Spinal cord (tissue), 10 donors: Measurements from ENCODE around the gene SIX2. TPM values are rescaled to one million over a fixed set of nuclear protein-coding genes. Genes with fewer than 3 reads are reported as not detected.

Source experiments
- DNase-seq, 6 donors: peaks; one replicate each; pipeline versions ENCODE4 v3.0.0 to v3.0.0-alpha.2; 2013 to 2015; ENCODE audit warnings: low spot score in 6 of 6, low read depth in 4 of 6
- H3K27ac ChIP-seq: one replicate; pipeline ENCODE4 v1.5.1; 2013; ENCODE audit warnings: low read depth, low read length, control low read depth
- H3K27me3 ChIP-seq: one replicate; pipeline ENCODE4 v1.6.1; 2013; ENCODE audit warnings: low read length; ENCODE audit not compliant: control insufficient read depth, insufficient read depth
- H3K36me3 ChIP-seq: one replicate; pipeline ENCODE4 v1.6.1; 2013; ENCODE audit warnings: low read length; ENCODE audit not compliant: control insufficient read depth, insufficient read depth
- H3K4me1 ChIP-seq: one replicate; pipeline ENCODE4 v1.6.1; 2013; ENCODE audit warnings: low read length; ENCODE audit not compliant: control insufficient read depth, insufficient read depth
- H3K4me3 ChIP-seq: one replicate; pipeline ENCODE4 v1.5.1; 2013; ENCODE audit warnings: low read depth, low read length, control low read depth
- H3K9me3 ChIP-seq: one replicate; pipeline ENCODE4 v1.6.1; 2013; ENCODE audit warnings: low read length; ENCODE audit not compliant: control insufficient read depth, insufficient read depth
- WGBS: methylation state at CpG from one replicate; pipeline ENCODE4 v1.1.5; 2013; ENCODE audit warnings: missing lambda C conversion rate; ENCODE audit not compliant: insufficient coverage; 5-methylcytosine and 5-hydroxymethylcytosine counted together
- polyA plus RNA-seq, 2 donors: library from polyadenylated mRNA; unstranded; fragments of 120-200 nt; gene quantifications; one replicate each; pipeline ENCODE4 v1.2.1, GENCODE V29; 2013; ENCODE audit not compliant: insufficient read length in 2 of 2
- total RNA-seq, 2 donors: library from RNA; depleted of rRNA in 1 of 2; stranded (reverse); fragments of 120-200 nt in 1 of 2; fragments of >200 nt in 1 of 2; gene quantifications; one replicate each; pipeline versions ENCODE4 v1.2.3 to v1.2.4, GENCODE V29; 2013 to 2014
- donor health status: healthy.

SIX2 gene
- total and polyA plus RNA-seq, 4 donors, result 0.16 to 5.5 (median 0.90) TPM

DNA sequence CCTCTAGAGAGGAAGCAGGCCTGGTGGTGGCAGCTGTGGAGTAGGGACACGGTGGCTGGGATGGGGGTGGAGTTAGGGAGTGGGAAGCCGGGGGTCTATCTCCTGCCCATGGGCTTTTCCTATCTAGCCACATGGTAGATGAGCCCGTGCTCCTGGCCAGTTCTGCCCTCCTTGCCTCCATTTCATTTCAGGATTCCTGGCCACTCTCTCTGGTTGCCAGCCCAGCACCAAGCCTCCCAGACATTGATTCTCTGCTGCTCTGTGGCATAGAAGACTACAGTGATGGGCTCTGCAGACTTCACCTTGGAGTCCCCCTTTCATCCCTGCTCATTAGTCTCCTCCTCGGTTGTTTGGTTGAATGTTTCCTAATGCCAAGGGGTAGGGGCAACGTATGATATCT lies 48.4 kb downstream of the SIX2 start:
- H3K4me3 ChIP-seq, result no peak overlapping the region
- H3K9me3 ChIP-seq, result no peaks in the 10 kb centered on the region
- no peak overlapping the region for H3K27ac ChIP-seq
- WGBS, result 85% methylated on average over 2 of the region's 5 CpGs
- peaks cover 6% of the 10 kb centered on the region for H3K4me1 ChIP-seq
- peaks cover 19% of the 10 kb centered on the region for H3K27me3 ChIP-seq
- H3K36me3 ChIP-seq, result no peaks in the 10 kb centered on the region
- no peak for DNase-seq

- no peak overlapping the region for H3K27ac ChIP-seq
- H3K36me3 ChIP-seq, result no peaks in the 10 kb centered on the region
- WGBS, result 53% methylated on average over 6 of the region's 6 CpGs
- H3K9me3 ChIP-seq, result no peaks in the 10 kb centered on the region
- peaks cover 29% of the 10 kb centered on the region for H3K27me3 ChIP-seq
- H3K4me3 ChIP-seq, result no peak overlapping the region
- no peak for DNase-seq
- peaks cover 14% of the 10 kb centered on the region for H3K4me1 ChIP-seq
Observed at GRCh38 chr2:44959855-44960254, 49.4 kb downstream of the SIX2 start.

DNA sequence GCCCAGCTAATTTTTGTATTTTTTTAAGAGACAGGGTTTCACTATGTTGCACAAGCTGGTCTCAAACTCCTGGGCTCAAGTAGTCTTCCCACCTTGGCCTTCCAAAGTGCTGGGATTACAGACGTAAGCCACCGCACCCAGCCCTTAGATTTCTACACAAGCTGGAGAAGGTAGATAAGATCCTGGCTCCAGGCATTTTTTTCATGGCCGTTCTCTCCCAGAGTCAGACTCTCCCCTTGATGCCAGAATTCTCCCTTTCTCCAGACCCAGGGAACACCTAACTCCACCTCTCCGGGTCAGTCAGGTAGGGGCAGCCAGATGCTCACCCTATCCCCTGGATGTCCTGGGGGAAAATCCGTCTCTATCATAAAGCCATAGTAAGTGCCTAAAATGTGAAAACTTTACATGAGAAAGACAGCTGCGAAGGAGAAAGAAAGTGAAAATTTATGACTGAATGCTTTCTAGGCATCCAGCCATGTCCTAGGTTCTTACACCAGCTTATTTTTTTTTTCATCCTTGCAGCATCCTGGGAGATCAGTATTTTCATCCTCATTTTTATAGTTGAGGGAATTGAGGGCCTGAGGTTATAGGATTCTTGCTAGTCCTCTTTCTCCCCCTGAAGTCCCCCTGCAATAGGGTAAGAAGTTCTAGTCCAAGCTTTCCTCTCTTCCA lies 51.5 kb downstream of the SIX2 start:
- WGBS, result 96% methylated on average over 3 of the region's 6 CpGs
- peak in 1 of 6 donors; percentile 44 for DNase-seq
- Histone ChIP-seq H3K9me3 (no peaks in the 10 kb centered on the region), H3K4me1 (peaks cover 22% of the 10 kb centered on the region), H3K27ac (no peak overlapping the region), H3K27me3 (peaks cover 50% of the 10 kb centered on the region), H3K4me3 (no peak overlapping the region), H3K36me3 (no peaks in the 10 kb centered on the region)

GRCh38 chr2:44956843-44957242 lies 52.4 kb downstream of the SIX2 start:
- no peak for DNase-seq
- Histone ChIP-seq H3K27me3 (peaks cover 59% of the 10 kb centered on the region), H3K27ac (no peak overlapping the region), H3K36me3 (no peaks in the 10 kb centered on the region), H3K4me1 (peaks cover 31% of the 10 kb centered on the region), H3K4me3 (no peak overlapping the region), H3K9me3 (no peaks in the 10 kb centered on the region)
- WGBS, result 67% methylated on average over 1 of the region's 1 CpG

- 2% methylated on average over 35 of the region's 38 CpGs for WGBS
- Histone ChIP-seq H3K4me3 (peak overlapping the region; percentile 6), H3K27me3 (peaks cover 70% of the 10 kb centered on the region), H3K36me3 (no peaks in the 10 kb centered on the region), H3K4me1 (peaks cover 34% of the 10 kb centered on the region), H3K9me3 (no peaks in the 10 kb centered on the region), H3K27ac (no peak overlapping the region)
- DNase-seq, result peak in 5 of 6 donors; percentile 51 to 90 (median 62)
Observed at GRCh38 chr2:44955593-44956392, 53.5 kb downstream of the SIX2 start.

Other genes with a start within 250 kb of the SIX2 start
- gene SIX3, start 67.8 kb downstream of the SIX2 start, total RNA-seq, result under 1 TPM in 1 of 2 donors, not detected in 1; 0.28 TPM
- gene SIX3, start 67.8 kb downstream of the SIX2 start, polyA plus RNA-seq, result not detected